ENCODE results near the gene KCNK3.

DNA sequence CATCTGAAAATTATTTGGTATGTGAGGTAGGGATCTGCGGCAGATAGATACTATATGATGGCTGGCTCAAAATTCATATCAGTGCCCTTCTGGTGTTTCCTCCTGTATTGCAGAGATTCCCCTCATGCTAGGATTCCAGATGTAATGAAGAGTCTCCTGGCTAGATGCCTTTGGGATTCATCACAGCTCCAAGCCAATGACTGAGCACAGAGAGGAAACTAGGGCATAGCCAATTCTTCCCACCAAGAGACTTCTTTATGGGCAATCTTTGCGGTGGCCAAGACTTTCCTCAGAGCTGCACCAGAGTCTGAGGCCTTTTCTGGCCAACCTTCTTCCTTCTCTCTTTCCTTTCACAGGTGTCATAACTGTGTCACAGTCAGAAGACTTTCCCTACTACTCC is 25.9 kb upstream of the KCNK3 start:
- TF ChIP-seq, protein P1, sequence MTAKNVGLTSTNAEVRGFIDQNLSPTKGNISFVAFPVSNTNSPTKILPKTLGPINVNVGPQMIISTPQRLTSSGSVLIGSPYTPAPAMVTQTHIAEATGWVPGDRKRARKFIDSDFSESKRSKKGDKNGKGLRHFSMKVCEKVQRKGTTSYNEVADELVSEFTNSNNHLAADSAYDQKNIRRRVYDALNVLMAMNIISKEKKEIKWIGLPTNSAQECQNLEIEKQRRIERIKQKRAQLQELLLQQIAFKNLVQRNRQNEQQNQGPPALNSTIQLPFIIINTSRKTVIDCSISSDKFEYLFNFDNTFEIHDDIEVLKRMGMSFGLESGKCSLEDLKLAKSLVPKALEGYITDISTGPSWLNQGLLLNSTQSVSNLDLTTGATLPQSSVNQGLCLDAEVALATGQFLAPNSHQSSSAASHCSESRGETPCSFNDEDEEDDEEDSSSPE (CRISPR knock-in tag; IDR thresholded peaks at IDR 0.05), result no peak
- TF ChIP-seq, protein P2, sequence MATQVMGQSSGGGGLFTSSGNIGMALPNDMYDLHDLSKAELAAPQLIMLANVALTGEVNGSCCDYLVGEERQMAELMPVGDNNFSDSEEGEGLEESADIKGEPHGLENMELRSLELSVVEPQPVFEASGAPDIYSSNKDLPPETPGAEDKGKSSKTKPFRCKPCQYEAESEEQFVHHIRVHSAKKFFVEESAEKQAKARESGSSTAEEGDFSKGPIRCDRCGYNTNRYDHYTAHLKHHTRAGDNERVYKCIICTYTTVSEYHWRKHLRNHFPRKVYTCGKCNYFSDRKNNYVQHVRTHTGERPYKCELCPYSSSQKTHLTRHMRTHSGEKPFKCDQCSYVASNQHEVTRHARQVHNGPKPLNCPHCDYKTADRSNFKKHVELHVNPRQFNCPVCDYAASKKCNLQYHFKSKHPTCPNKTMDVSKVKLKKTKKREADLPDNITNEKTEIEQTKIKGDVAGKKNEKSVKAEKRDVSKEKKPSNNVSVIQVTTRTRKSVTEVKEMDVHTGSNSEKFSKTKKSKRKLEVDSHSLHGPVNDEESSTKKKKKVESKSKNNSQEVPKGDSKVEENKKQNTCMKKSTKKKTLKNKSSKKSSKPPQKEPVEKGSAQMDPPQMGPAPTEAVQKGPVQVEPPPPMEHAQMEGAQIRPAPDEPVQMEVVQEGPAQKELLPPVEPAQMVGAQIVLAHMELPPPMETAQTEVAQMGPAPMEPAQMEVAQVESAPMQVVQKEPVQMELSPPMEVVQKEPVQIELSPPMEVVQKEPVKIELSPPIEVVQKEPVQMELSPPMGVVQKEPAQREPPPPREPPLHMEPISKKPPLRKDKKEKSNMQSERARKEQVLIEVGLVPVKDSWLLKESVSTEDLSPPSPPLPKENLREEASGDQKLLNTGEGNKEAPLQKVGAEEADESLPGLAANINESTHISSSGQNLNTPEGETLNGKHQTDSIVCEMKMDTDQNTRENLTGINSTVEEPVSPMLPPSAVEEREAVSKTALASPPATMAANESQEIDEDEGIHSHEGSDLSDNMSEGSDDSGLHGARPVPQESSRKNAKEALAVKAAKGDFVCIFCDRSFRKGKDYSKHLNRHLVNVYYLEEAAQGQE (IDR thresholded peaks at IDR 0.05; ENCODE audit: borderline replicate concordance in 1 of 2, low read depth in 1 of 2, low read length in 2 of 2), result no peak
- TF ChIP-seq, protein P3, sequence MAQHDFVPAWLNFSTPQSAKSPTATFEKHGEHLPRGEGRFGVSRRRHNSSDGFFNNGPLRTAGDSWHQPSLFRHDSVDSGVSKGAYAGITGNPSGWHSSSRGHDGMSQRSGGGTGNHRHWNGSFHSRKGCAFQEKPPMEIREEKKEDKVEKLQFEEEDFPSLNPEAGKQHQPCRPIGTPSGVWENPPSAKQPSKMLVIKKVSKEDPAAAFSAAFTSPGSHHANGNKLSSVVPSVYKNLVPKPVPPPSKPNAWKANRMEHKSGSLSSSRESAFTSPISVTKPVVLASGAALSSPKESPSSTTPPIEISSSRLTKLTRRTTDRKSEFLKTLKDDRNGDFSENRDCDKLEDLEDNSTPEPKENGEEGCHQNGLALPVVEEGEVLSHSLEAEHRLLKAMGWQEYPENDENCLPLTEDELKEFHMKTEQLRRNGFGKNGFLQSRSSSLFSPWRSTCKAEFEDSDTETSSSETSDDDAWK (CRISPR knock-in tag; IDR thresholded peaks at IDR 0.05), result no peak
- no peak for TF ChIP-seq SUZ12 (IDR thresholded peaks at IDR 0.05; ENCODE audit: low read depth, low read length)
- TF ChIP-seq, protein P4, sequence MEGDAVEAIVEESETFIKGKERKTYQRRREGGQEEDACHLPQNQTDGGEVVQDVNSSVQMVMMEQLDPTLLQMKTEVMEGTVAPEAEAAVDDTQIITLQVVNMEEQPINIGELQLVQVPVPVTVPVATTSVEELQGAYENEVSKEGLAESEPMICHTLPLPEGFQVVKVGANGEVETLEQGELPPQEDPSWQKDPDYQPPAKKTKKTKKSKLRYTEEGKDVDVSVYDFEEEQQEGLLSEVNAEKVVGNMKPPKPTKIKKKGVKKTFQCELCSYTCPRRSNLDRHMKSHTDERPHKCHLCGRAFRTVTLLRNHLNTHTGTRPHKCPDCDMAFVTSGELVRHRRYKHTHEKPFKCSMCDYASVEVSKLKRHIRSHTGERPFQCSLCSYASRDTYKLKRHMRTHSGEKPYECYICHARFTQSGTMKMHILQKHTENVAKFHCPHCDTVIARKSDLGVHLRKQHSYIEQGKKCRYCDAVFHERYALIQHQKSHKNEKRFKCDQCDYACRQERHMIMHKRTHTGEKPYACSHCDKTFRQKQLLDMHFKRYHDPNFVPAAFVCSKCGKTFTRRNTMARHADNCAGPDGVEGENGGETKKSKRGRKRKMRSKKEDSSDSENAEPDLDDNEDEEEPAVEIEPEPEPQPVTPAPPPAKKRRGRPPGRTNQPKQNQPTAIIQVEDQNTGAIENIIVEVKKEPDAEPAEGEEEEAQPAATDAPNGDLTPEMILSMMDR (CRISPR knock-in tag; IDR thresholded peaks at IDR 0.05), result no peak
- no peak for TF ChIP-seq ZZZ3 (CRISPR knock-in tag; IDR thresholded peaks at IDR 0.05; ENCODE audit: borderline replicate concordance)
- no peak for TF ChIP-seq U2AF2 (IDR thresholded peaks at IDR 0.05; ENCODE audit: low read depth, low read length)

Measured in HepG2 (cell line).